CD4-positive, alpha-beta T cell (primary cell): Measurements from ENCODE around the gene NETO2. TPM values are rescaled to one million over a fixed set of nuclear protein-coding genes. Genes with fewer than 3 reads are reported as not detected.

ENCODE experiments used
- ATAC-seq: fragments of 200-7000 bp; cut with Tn5 transposase; one replicate; pipeline ENCODE4 v1.10.0; 2022; ENCODE audit warnings: mild to moderate bottlenecking; ENCODE audit not compliant: poor library complexity
- CTCF ChIA-PET: fragments of 350-600 bp; sonication (Branson Sonifier 250); formaldehyde crosslinking; loops from one replicate; lab custom pipeline; 2021; ENCODE audit warnings: antibody characterized with exemption, inconsistent platforms; lab: Charles Lee
- POLR2A ChIA-PET: fragments of 350-600 bp; sonication (Branson Sonifier 250); formaldehyde crosslinking; loops from one replicate; lab custom pipeline; 2021; ENCODE audit warnings: antibody characterized with exemption, inconsistent platforms; lab: Charles Lee
- DNase-seq, 14 experiments: peaks; one replicate each; pipeline ENCODE4 v3.0.0-alpha.2; 2013 to 2020; ENCODE audit warnings: mixed read lengths in 2 of 14
- H3K27ac ChIP-seq, 2 donors: one replicate each; pipeline versions ENCODE4 v1.5.1 to v1.7.0; 2013; ENCODE audit warnings: low read length in 2 of 2, low read depth in 1 of 2, mild to moderate bottlenecking in 1 of 2
- H3K27me3 ChIP-seq, 2 experiments: 1 replicate in 1 of 2; 2 replicates in 1 of 2; pipeline versions ENCODE4 v1.6.1 to v1.7.0; 2013; ENCODE audit warnings: low read length in 2 of 2, control low read depth in 1 of 2, mild to moderate bottlenecking in 1 of 2, moderate library complexity in 1 of 2; ENCODE audit not compliant: insufficient read depth in 2 of 2, control insufficient read depth in 1 of 2
- H3K36me3 ChIP-seq: one replicate; pipeline ENCODE4 v1.6.1; 2013; ENCODE audit warnings: low read length, control low read depth; ENCODE audit not compliant: insufficient read depth
- H3K4me1 ChIP-seq: one replicate; pipeline ENCODE4 v1.6.1; 2013; ENCODE audit warnings: low read length, control low read depth; ENCODE audit not compliant: insufficient read depth
- H3K4me3 ChIP-seq: one replicate; pipeline ENCODE4 v1.5.1; 2013; ENCODE audit warnings: mild to moderate bottlenecking, low read length, moderate library complexity
- H3K9me3 ChIP-seq, 2 experiments: 1 replicate in 1 of 2; 2 replicates in 1 of 2; pipeline versions ENCODE4 v1.6.1 to v1.7.0; 2013; ENCODE audit warnings: low read length in 2 of 2, mild to moderate bottlenecking in 2 of 2, control low read depth in 1 of 2, moderate library complexity in 1 of 2; ENCODE audit not compliant: control insufficient read depth in 1 of 2, insufficient read depth in 1 of 2
- H3K27ac Mint-ChIP-seq: one replicate; pipeline ENCODE4 v1.8.0; 2020; ENCODE audit warnings: mixed read lengths
- H3K27me3 Mint-ChIP-seq: one replicate; pipeline ENCODE4 v1.8.0; 2021; ENCODE audit warnings: mixed read lengths
- H3K36me3 Mint-ChIP-seq: one replicate; pipeline ENCODE4 v1.8.0; 2021; ENCODE audit warnings: low read depth, mixed read lengths
- H3K4me1 Mint-ChIP-seq: one replicate; pipeline ENCODE4 v1.8.0; 2021; ENCODE audit warnings: low read depth, mixed read lengths
- H3K4me3 Mint-ChIP-seq: one replicate; pipeline ENCODE4 v1.8.0; 2020; ENCODE audit warnings: mild to moderate bottlenecking, mixed read lengths
- H3K9me3 Mint-ChIP-seq: one replicate; pipeline ENCODE4 v1.8.0; 2020; ENCODE audit warnings: mixed read lengths
- CTCF ChIP-seq: fragments of 200-600 bp; IDR thresholded peaks from one replicate; pipeline ENCODE4 v1.8.0; 2022; ENCODE audit warnings: antibody characterized with exemption, mild to moderate bottlenecking
- intact Hi-C, 2 experiments: fragments of 100-400 bp; cut with DNase I in 1 of 2; cut with micrococcal nuclease in 1 of 2; formaldehyde crosslinking; loops; one replicate each; pipeline versions ENCODE4 v1.15.1 to v1.9.0; 2023 to 2025; cut with DNase I, micrococcal nuclease
- total RNA-seq, 174 experiments: library from RNA in 2 of 174; stranded (reverse) in 2 of 174; gene quantifications; one replicate each; pipeline ENCODE4 v1.2.3 and lab custom pipeline; 2021 to 2026

NETO2 gene
- total RNA-seq, 2 experiments from 2014 or later, result 1.8 to 1.9 TPM

- H3K27ac ChIP-seq, result no peak overlapping the region
- H3K4me1 ChIP-seq, result no peaks in the 10 kb centered on the region
- intact Hi-C loops, result no loop called here
- no peaks in the 10 kb centered on the region for H3K9me3 Mint-ChIP-seq
- H3K36me3 ChIP-seq, result no peaks in the 10 kb centered on the region
- no peaks in the 10 kb centered on the region for H3K4me1 Mint-ChIP-seq
- ATAC-seq (no peak), DNase-seq (no peak)
- TF ChIP-seq CTCF, result no peak
- no peaks in the 10 kb centered on the region for H3K9me3 ChIP-seq
- CTCF ChIA-PET, result interaction anchor here (1.5 kb wide), 1 partner anchor 61 kb away, joined by 3 read pairs; no protein-coding TSS in a partner anchor
- H3K27ac Mint-ChIP-seq, result no peak overlapping the region
- no peaks in the 10 kb centered on the region for H3K27me3 Mint-ChIP-seq
- no peak overlapping the region for H3K4me3 ChIP-seq
- POLR2A ChIA-PET, result no interaction called here
- H3K27me3 ChIP-seq, result no peaks in the 10 kb centered on the region
- H3K4me3 Mint-ChIP-seq, result no peak overlapping the region
- no peaks in the 10 kb centered on the region for H3K36me3 Mint-ChIP-seq
Observed at GRCh38 chr16:47081115-47081514, 62.6 kb downstream of the NETO2 start.

- no peaks in the 10 kb centered on the region for H3K4me1 Mint-ChIP-seq
- Histone ChIP-seq H3K27me3 (no peaks in the 10 kb centered on the region), H3K27ac (no peak overlapping the region), H3K9me3 (no peaks in the 10 kb centered on the region), H3K36me3 (no peaks in the 10 kb centered on the region), H3K4me1 (no peaks in the 10 kb centered on the region), H3K4me3 (no peak overlapping the region)
- ChIA-PET CTCF (no interaction called here), POLR2A (no interaction called here)
- H3K27ac Mint-ChIP-seq, result no peak overlapping the region
- intact Hi-C loops, result no loop called here
- TF ChIP-seq CTCF, result no peak
- no peaks in the 10 kb centered on the region for H3K27me3 Mint-ChIP-seq
- DNase-seq (no peak), ATAC-seq (no peak)
- no peaks in the 10 kb centered on the region for H3K36me3 Mint-ChIP-seq
- no peak overlapping the region for H3K4me3 Mint-ChIP-seq
- no peaks in the 10 kb centered on the region for H3K9me3 Mint-ChIP-seq
Observed at GRCh38 chr16:47079860-47080259, 63.9 kb downstream of the NETO2 start.

GRCh38 chr16:47073223-47074155, 70.3 kb downstream of the NETO2 start:
- TF ChIP-seq CTCF, result no peak
- Mint-ChIP-seq H3K4me3 (no peak overlapping the region), H3K27ac (no peak overlapping the region), H3K4me1 (no peaks in the 10 kb centered on the region), H3K9me3 (no peaks in the 10 kb centered on the region), H3K36me3 (no peaks in the 10 kb centered on the region), H3K27me3 (no peaks in the 10 kb centered on the region)
- Histone ChIP-seq H3K36me3 (no peaks in the 10 kb centered on the region), H3K27me3 (no peaks in the 10 kb centered on the region), H3K4me3 (no peak overlapping the region), H3K9me3 (no peaks in the 10 kb centered on the region), H3K27ac (no peak overlapping the region), H3K4me1 (peaks cover 3% of the 10 kb centered on the region)
- POLR2A ChIA-PET, result no interaction called here
- no peak for ATAC-seq
- CTCF ChIA-PET, result no interaction called here
- intact Hi-C loops, result no loop called here
- no peak for DNase-seq
